Adrenal gland (tissue), 5 donors: Measurements from ENCODE around the gene ANKRD45.

Source experiments
- CTCF ChIP-seq, 6 experiments: fragments of 450-650 bp in 4 of 6; fragments of 200-600 bp in 2 of 6; sonication (generic) in 1 of 6; IDR thresholded peaks; 1 replicate in 5 of 6; 2 replicates in 1 of 6; pipeline versions ENCODE4 v1.5.1 to v1.8.0; 2016 to 2021; ENCODE audit warnings: antibody characterized with exemption in 6 of 6, mild to moderate bottlenecking in 2 of 6, moderate library complexity in 1 of 6
- POLR2A ChIP-seq, 2 donors: fragments of 450-650 bp; IDR thresholded peaks; one replicate each; pipeline ENCODE4 v1.6.1; 2017; ENCODE audit warnings: antibody characterized with exemption in 2 of 2, mild to moderate bottlenecking in 2 of 2, moderate library complexity in 1 of 2
- donor health status: DM: no; HTN: no; CAD: no.

DNA sequence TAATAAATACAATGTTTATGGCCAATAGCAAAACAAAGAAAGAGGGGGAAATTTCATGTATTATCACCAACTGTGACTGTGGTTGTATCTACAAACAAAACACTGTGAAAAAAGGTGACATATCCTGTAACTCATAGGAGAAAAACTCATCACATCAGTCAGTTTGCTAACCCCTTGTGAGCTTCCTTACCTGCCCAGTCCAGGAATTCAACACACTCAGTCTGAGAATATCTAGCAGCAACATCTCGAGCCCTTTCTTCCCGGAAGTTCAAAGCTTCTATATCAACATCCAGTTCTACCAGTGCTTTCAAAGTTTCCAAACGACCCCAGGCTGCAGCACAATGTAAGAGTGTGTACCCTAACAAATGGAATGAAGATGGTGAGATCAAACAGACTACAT is 23.0 kb downstream of the ANKRD45 start:
- TF ChIP-seq CTCF (IDR thresholded peaks at IDR 0.05) (no peak), POLR2A (IDR thresholded peaks at IDR 0.05) (no peak)
